BLaER1 (cell line): ENCODE results near the gene COL23A1.
"Not testable (repeated sequence)": the region's sequence is repeated elsewhere in the genome, so short reads cannot be mapped to it uniquely, and the experiment has no call there.

Source experiments
- H3K27ac ChIP-seq: shearing (Covaris generic); formaldehyde crosslinking; 2 replicates; pipeline ENCODE4 v1.8.1; 2022
- H3K27me3 ChIP-seq: shearing (Covaris generic); formaldehyde crosslinking; 2 replicates; pipeline ENCODE4 v1.8.1; 2022
- H3K36me3 ChIP-seq: shearing (Covaris generic); formaldehyde crosslinking; 2 replicates; pipeline ENCODE4 v1.8.1; 2022
- H3K4me1 ChIP-seq: shearing (Covaris generic); formaldehyde crosslinking; 2 replicates; pipeline ENCODE4 v1.8.1; 2022
- H3K4me2 ChIP-seq: shearing (Covaris generic); formaldehyde crosslinking; 2 replicates; pipeline ENCODE4 v1.8.1; 2022
- H3K4me3 ChIP-seq: shearing (Covaris generic); formaldehyde crosslinking; 2 replicates; pipeline ENCODE4 v1.8.1; 2022
- H3K9ac ChIP-seq: shearing (Covaris generic); formaldehyde crosslinking; 2 replicates; pipeline ENCODE4 v1.8.1; 2022
- H3K9me3 ChIP-seq: shearing (Covaris generic); formaldehyde crosslinking; 2 replicates; pipeline ENCODE4 v1.8.1; 2022
- H4K20me1 ChIP-seq: shearing (Covaris generic); formaldehyde crosslinking; 2 replicates; pipeline ENCODE4 v1.8.1; 2022
- Cebpa-rat ChIP-seq: shearing (Covaris generic); IDR thresholded peaks from 2 replicates; pipeline ENCODE4 v1.8.1; 2022

COL23A1 gene

GRCh38 chr5:178320281-178320855 is 269.8 kb downstream of the COL23A1 start:
- no peak overlapping the region for H3K4me3 ChIP-seq
- no peak for TF ChIP-seq Cebpa-rat
- H3K4me1 ChIP-seq: peaks cover 64% of the 10 kb centered on the region

GRCh38 chr5:178319541-178320041 is 270.6 kb downstream of the COL23A1 start:
- Histone ChIP-seq H4K20me1 (peaks cover 21% of the 10 kb centered on the region), H3K4me3 (no peak overlapping the region), H3K27me3 (no peaks in the 10 kb centered on the region), H3K4me2 (no peak overlapping the region; the same call in 1 of the 2 replicates), H3K36me3 (no peaks in the 10 kb centered on the region), H3K4me1 (peaks cover 60% of the 10 kb centered on the region), H3K9ac (no peak overlapping the region), H3K9me3 (peaks cover 13% of the 10 kb centered on the region), H3K27ac (no peak overlapping the region)
- TF ChIP-seq Cebpa-rat: no peak

More at GRCh38 chr5:178320281-178320855, 269.8 kb downstream of the COL23A1 start:
- peak overlapping the region; percentile 83 for H3K4me2 ChIP-seq
- H4K20me1 ChIP-seq: peaks cover 29% of the 10 kb centered on the region
- H3K27ac ChIP-seq: peak overlapping the region; percentile 43; the same call in 1 of the 2 replicates
- H3K9ac ChIP-seq: no peak overlapping the region; the same call in 1 of the 2 replicates
- no peaks in the 10 kb centered on the region for H3K27me3 ChIP-seq
- H3K9me3 ChIP-seq: peaks cover 13% of the 10 kb centered on the region
- H3K36me3 ChIP-seq: no peaks in the 10 kb centered on the region

GRCh38 chr5:178318893-178319292 is 271.3 kb downstream of the COL23A1 start:
- H3K27me3 ChIP-seq: no peaks in the 10 kb centered on the region
- H4K20me1 ChIP-seq: peaks cover 14% of the 10 kb centered on the region
- H3K36me3 ChIP-seq: no peaks in the 10 kb centered on the region
- H3K4me3 ChIP-seq: no peak overlapping the region
- H3K4me1 ChIP-seq: peaks cover 53% of the 10 kb centered on the region
- no peak overlapping the region for H3K9ac ChIP-seq
- no peak overlapping the region for H3K4me2 ChIP-seq
- no peak for TF ChIP-seq Cebpa-rat
- no peak overlapping the region for H3K27ac ChIP-seq
- H3K9me3 ChIP-seq: peaks cover 13% of the 10 kb centered on the region

GRCh38 chr5:178318382-178318781 is 271.8 kb downstream of the COL23A1 start:
- Histone ChIP-seq H3K9ac (no peak overlapping the region), H3K4me3 (no peak overlapping the region), H3K27me3 (no peaks in the 10 kb centered on the region), H4K20me1 (peaks cover 9% of the 10 kb centered on the region), H3K27ac (no peak overlapping the region), H3K36me3 (no peaks in the 10 kb centered on the region), H3K9me3 (peaks cover 13% of the 10 kb centered on the region), H3K4me1 (peaks cover 48% of the 10 kb centered on the region), H3K4me2 (no peak overlapping the region)
- no peak for TF ChIP-seq Cebpa-rat

GRCh38 chr5:178317727-178318126 is 272.5 kb downstream of the COL23A1 start:
- H3K27ac ChIP-seq, H4K20me1 ChIP-seq, H3K4me3 ChIP-seq, H3K4me2 ChIP-seq, H3K9ac ChIP-seq, H3K27me3 ChIP-seq, H3K36me3 ChIP-seq: not testable (repeated sequence)
- peaks cover 13% of the 10 kb centered on the region for H3K9me3 ChIP-seq
- peaks cover 41% of the 10 kb centered on the region for H3K4me1 ChIP-seq

- Histone ChIP-seq H3K9me3 (peaks cover 13% of the 10 kb centered on the region), H3K27me3 (no peaks in the 10 kb centered on the region), H4K20me1 (no peaks in the 10 kb centered on the region), H3K27ac (no peak overlapping the region), H3K4me1 (peaks cover 16% of the 10 kb centered on the region), H3K4me3 (no peak overlapping the region), H3K9ac (no peak overlapping the region), H3K4me2 (peak overlapping the region; percentile 45), H3K36me3 (no peaks in the 10 kb centered on the region)
- TF ChIP-seq Cebpa-rat: no peak
Observed at GRCh38 chr5:178314961-178315820, 275.0 kb downstream of the COL23A1 start.

GRCh38 chr5:178314061-178314660 is 276.0 kb downstream of the COL23A1 start:
- TF ChIP-seq Cebpa-rat: no peak
- no peak overlapping the region for H3K9ac ChIP-seq

GRCh38 chr5:178313316-178313715 is 276.9 kb downstream of the COL23A1 start:
- H3K4me2 ChIP-seq: no peak overlapping the region
- H3K4me1 ChIP-seq: peaks cover 8% of the 10 kb centered on the region
- H3K9me3 ChIP-seq: peaks cover 10% of the 10 kb centered on the region
- no peak for TF ChIP-seq Cebpa-rat
- no peaks in the 10 kb centered on the region for H3K27me3 ChIP-seq
- no peak overlapping the region for H3K27ac ChIP-seq
- H3K36me3 ChIP-seq: no peaks in the 10 kb centered on the region
- no peaks in the 10 kb centered on the region for H4K20me1 ChIP-seq
- H3K9ac ChIP-seq: no peak overlapping the region
- H3K4me3 ChIP-seq: no peak overlapping the region

More at GRCh38 chr5:178314061-178314660, 276.0 kb downstream of the COL23A1 start:
- Histone ChIP-seq H3K27me3 (no peaks in the 10 kb centered on the region), H3K27ac (no peak overlapping the region), H3K4me3 (no peak overlapping the region), H3K36me3 (no peaks in the 10 kb centered on the region), H3K4me1 (peaks cover 8% of the 10 kb centered on the region), H3K9me3 (peaks cover 13% of the 10 kb centered on the region), H3K4me2 (no peak overlapping the region), H4K20me1 (no peaks in the 10 kb centered on the region)

- no peaks in the 10 kb centered on the region for H4K20me1 ChIP-seq
- H3K9me3 ChIP-seq: peaks cover 5% of the 10 kb centered on the region
- H3K4me1 ChIP-seq: peaks cover 12% of the 10 kb centered on the region
- H3K4me2 ChIP-seq: no peak overlapping the region
- no peak overlapping the region for H3K9ac ChIP-seq
- TF ChIP-seq Cebpa-rat: no peak
- H3K27me3 ChIP-seq: 0 out of 2 replicates have a peak, but pooled peaks cover 1% of the 10 kb centered on the region
- H3K36me3 ChIP-seq: no peaks in the 10 kb centered on the region
- no peak overlapping the region for H3K27ac ChIP-seq
- no peak overlapping the region for H3K4me3 ChIP-seq
Observed at GRCh38 chr5:178312880-178313282, 277.3 kb downstream of the COL23A1 start.
